ENCODE data around the gene AGPAT2.
"Not testable (repeated sequence)": the region's sequence is repeated elsewhere in the genome, so short reads cannot be mapped to it uniquely, and the experiment has no call there.

Gene AGPAT2

DNA sequence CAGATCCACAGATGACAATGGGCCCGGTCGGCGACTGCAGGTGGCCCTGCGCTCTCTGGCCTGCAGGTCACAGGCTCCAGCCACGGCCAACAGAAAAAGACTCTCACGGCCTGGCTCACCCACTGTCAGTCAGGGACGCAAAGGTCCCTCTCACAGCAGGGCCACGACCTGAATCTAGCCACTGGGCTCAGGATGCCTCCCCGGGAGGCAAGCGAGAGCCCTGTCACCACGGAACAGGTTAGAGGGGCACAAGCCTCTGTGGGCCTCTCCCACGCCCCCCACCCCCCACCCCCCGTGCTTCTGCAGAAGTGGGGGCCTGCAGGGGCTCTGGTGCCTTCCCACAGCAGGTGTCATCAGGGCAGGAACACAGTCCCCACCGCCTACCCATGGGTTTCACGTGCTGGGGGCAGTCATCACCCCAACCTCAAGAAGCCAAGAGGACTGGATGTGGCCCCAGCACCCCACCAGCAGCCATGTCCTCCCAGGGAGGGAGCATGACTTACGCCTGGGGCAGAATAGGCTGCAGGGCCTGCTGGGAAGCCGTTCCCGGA is 41.8 kb downstream of the AGPAT2 start:
- DNase-seq (ENCODE audit: low spot score): no peak

DNA sequence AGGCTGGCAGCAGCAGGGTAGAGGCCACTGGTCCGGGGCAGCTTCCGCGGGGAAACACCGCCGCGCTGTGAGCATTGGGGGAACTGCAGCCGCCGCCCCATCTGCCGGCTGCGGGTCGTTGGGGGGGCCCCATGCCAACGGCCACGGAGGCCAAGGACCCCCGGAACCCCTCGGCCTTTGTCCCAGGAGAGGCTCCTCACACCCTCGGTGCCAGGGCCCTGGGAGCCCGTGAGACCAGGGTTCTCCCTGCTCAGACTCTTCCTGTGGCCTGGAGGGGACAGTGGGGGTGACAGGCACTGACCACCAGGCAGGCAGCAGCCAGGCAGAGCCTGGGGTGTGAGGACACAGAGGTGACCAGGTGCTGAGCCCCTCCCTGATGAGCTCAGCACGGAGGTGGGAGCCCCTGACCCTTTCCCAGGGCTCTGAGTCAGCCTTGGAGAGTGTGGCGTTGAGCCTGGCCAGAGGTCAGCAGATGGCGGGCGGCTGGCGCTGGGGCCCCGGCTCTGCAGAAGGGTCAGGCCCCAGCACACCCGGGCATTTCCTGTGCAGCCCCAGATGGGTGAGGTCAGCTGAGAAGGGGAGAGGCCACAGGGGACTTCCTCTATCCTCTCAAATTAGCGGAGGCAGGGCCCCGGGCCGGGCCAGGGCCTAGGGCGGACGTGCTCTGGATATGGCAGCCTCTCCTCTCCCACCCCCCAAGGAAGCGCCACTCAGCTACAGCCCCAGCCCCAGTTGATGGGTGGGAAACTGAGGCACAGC is 42.5 kb downstream of the AGPAT2 start:
- DNase-seq (ENCODE audit: low spot score): no peak

GRCh38 chr9:136644343-136644592 is 43.0 kb downstream of the AGPAT2 start:
- no peak for DNase-seq (ENCODE audit: low spot score)

DNA sequence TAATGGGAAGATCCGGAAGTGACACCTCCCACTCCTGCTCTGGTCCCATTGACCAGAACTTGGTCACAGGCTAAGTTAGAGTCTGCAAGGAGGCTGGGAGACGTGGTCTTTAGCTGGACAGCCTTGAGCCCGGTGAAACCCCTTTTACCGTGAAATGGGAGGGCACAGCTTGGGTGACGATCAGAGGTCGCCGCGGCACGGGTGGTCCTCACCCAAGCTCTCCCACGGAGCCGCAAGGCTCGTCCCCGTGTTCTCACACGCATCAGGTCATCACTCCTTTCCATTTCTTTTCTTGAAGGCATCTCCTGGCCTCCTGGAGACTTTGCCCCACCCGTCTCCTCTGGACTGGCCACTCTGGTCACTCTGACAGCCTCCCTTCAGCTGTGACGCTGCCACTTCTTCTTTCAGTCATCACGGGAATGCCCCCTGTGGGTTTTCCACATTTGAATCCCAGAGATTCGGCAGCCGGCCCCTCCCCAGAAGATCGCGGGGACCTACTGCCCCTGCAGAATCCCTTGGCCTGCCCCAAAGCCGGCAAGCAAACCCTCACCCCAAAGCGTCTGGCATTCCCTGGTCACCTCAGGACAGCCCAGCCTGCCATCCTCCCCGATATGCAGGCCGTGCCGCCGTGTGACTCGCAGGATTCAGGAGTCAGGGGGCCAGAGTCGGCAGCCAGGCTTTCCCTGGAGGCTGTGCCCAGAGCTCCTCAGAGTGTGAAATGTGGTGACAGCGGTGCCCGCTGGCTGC is 43.5 kb downstream of the AGPAT2 start:
- DNase-seq (ENCODE audit: low spot score): no peak

- DNase-seq (ENCODE audit: low spot score): no peak
These were observed 44.8 kb downstream of the AGPAT2 start for GRCh38 chr9:136642439-136642921.

GRCh38 chr9:136640171-136641111 is 46.8 kb downstream of the AGPAT2 start:
- DNase-seq (ENCODE audit: low spot score): no peak

GRCh38 chr9:136634904-136635303 is 52.4 kb downstream of the AGPAT2 start:
- no peak for DNase-seq (ENCODE audit: low spot score)

- not testable (repeated sequence) for DNase-seq (ENCODE audit: low spot score)
These were observed 54.7 kb downstream of the AGPAT2 start for GRCh38 chr9:136632491-136633106.

DNA sequence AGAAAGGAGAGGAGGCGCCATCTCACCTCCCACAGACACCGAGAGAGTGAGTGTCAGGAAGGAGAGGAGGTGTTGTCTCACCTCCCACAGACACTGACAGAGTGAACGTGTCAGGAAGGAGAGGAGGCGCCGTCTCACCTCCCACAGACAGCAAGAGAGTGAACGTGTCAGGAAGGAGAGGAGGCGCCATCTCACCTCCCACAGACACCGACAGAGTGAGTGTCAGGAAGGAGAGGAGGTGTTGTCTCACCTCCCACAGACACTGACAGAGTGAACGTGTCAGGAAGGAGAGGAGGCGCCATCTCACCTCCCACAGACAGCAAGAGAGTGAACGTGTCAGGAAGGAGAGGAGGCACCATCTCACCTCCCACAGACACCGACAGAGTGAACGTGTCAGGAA is 55.2 kb downstream of the AGPAT2 start:
- DNase-seq (ENCODE audit: low spot score): not testable (repeated sequence)

GRCh38 chr9:136631038-136632000 is 55.9 kb downstream of the AGPAT2 start:
- peak; percentile 92 for DNase-seq (ENCODE audit: low spot score)

DNA sequence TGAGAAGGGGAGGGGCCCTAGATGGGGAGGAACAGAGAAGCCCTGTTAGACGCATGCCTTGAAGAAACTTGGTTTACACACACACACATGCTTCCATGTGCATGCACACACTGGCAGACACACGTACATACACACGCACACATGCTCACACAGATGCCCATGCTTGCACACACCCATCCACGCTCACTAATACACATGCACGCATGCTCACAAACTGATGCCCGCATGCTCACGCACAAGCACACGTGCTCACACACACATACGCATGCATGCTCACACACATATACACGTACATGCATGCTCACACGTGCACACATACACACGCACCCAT is 56.6 kb downstream of the AGPAT2 start:
- no peak for DNase-seq (ENCODE audit: low spot score)

GRCh38 chr9:136629879-136630661 is 57.2 kb downstream of the AGPAT2 start:
- peak; percentile 91 for DNase-seq (ENCODE audit: low spot score)

GRCh38 chr9:136629001-136629878 is 58.0 kb downstream of the AGPAT2 start:
- no peak for DNase-seq (ENCODE audit: low spot score)

- DNase-seq (ENCODE audit: low spot score): no peak
These were observed 59.0 kb downstream of the AGPAT2 start for GRCh38 chr9:136628268-136628667.

GRCh38 chr9:136627703-136628102 is 59.6 kb downstream of the AGPAT2 start:
- no peak for DNase-seq (ENCODE audit: low spot score)

DNA sequence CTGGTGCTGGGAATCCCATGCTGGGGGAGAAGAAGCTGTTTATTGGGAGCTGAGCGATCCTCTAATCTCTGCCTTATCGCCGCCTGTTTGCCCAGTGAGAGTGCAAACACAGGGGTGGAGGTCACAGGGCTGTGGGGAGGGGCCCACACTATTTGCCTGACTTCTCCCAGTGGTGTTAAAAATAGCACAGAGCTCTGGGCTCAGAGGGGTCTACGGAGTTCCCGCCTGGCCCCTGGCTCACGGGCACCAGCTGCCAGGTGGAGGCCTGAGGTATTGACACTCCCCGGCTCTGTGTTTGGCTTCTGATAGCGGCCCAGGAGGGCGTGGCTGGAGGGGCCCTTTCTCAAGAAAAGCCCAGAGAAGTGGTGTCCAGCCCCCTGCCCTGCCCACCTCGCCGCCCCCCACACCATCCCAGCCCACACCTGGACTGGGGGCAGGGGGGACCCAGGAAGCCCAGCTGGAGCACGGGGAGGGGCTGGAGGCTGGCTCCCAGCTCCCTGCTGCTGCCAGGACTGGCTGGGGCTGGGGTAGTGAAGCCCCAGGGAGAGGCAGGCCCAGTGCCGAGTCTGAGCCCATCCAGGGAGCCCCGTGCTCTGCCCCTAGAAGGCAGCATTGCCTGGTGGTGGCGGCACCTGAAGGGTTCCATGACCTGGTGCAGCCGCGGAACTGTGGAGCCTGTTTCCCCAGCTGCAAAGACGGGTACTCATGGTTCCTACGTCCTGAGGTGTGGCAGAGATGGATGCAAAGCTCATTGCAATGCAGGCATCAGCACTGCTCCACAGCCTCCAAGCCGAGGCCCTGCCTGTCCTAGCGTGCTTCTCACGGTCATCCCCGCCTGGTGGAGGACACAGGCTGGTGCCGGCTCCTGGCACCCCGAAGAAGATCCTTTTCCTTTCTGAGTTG is 60.3 kb downstream of the AGPAT2 start:
- peak; percentile 98 for DNase-seq (ENCODE audit: low spot score)

GRCh38 chr9:136626066-136626725 is 61.1 kb downstream of the AGPAT2 start:
- DNase-seq (ENCODE audit: low spot score): no peak

Measured in HuH-7.5 (cell line).